DND-41 (cell line): ENCODE measurements around the gene RIPOR2.

ENCODE experiments used
- EZH2 ChIP-seq: IDR thresholded peaks from 3 replicates; pipeline ENCODE4 v1.6.1; 2012; ENCODE audit warnings: borderline replicate concordance, low read depth, mild to moderate bottlenecking, moderate library complexity, low read length, inconsistent platforms; ENCODE audit not compliant: severe bottlenecking
- TF ChIP-seq, protein P1 (sequence below): IDR thresholded peaks from 2 replicates; pipeline ENCODE4 v1.5.1; 2012; ENCODE audit warnings: borderline replicate concordance, low read length, moderate library complexity, mild to moderate bottlenecking; ENCODE audit not compliant: poor library complexity, severe bottlenecking; ENCODE audit errors: extremely low read depth

DNA sequence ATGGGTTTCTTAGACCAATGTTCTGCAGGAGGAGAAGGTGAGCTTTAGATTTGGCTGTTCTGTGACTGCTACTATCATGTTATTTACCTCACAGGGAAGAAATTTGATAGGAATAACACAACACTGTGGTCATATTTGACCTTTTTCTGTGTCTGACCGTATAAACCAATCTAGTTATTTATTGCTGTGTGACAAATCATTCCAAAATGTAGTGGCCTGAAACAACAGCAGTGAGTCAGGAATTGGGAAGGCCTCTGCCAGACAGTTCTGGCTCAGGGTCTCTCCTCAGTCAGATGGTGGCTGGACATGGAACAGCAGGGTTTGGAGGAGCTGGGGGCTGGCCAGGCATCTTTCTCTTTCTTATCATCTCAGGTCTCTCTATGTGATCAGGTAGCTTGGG lies 33.0 kb downstream of the RIPOR2 start:
- TF ChIP-seq EZH2 = no peak
- TF ChIP-seq, protein P1, sequence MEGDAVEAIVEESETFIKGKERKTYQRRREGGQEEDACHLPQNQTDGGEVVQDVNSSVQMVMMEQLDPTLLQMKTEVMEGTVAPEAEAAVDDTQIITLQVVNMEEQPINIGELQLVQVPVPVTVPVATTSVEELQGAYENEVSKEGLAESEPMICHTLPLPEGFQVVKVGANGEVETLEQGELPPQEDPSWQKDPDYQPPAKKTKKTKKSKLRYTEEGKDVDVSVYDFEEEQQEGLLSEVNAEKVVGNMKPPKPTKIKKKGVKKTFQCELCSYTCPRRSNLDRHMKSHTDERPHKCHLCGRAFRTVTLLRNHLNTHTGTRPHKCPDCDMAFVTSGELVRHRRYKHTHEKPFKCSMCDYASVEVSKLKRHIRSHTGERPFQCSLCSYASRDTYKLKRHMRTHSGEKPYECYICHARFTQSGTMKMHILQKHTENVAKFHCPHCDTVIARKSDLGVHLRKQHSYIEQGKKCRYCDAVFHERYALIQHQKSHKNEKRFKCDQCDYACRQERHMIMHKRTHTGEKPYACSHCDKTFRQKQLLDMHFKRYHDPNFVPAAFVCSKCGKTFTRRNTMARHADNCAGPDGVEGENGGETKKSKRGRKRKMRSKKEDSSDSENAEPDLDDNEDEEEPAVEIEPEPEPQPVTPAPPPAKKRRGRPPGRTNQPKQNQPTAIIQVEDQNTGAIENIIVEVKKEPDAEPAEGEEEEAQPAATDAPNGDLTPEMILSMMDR = no peak
